Stimulated activated naive CD4-positive, alpha-beta T cell (primary cell): Measurements from ENCODE around the gene MICALL2.

ENCODE experiments used
- DNase-seq, 6 experiments: peaks; one replicate each; lab custom pipeline; 2025; lab: John Stamatoyannopoulos, UW

MICALL2 gene

DNA sequence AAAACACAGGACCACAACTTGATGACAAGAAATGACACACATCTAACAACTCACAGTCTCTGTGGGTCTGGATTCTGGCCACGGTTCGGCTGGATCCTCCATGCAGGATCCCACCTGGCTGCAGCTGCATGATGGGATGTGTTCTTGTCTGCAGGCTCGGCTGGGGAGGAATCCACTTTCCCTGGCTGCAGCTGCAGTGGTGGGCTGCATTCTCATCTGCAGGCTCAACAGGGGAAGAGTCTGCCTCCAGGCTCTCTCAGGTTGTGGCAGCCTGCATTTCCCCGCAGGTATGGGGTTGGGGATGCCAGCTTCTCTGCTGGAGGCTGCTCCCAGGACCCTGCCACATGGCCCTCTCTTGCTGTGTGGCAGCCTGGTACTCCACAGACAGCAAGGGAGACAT lies 64.9 kb downstream of the MICALL2 start:
- no peak for DNase-seq

GRCh38 chr7:1393421-1393820 lies 65.8 kb downstream of the MICALL2 start:
- no peak for DNase-seq

GRCh38 chr7:1392556-1392955 lies 66.7 kb downstream of the MICALL2 start:
- DNase-seq, result no peak

DNA sequence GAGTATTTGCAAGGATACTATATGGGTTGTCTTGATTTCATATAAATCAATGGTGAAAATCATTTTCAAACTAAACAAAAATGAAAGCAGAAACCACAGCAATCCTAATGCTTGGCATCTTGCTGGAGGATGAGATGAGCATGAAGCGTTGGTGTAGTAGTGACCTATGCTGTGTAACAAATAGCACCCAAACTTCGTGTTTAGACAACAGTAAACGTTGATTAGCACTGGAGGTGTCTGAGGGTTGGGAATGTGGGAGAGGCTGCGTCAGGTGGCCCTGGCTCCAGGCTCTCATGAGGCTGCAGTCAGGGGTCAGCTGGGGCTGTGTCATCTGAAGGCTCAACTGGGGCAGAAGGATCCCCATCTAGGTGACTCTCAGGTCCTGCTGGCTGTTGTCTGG lies 67.8 kb downstream of the MICALL2 start:
- DNase-seq, result no peak

GRCh38 chr7:1388703-1389335 lies 70.5 kb downstream of the MICALL2 start:
- no peak for DNase-seq

DNA sequence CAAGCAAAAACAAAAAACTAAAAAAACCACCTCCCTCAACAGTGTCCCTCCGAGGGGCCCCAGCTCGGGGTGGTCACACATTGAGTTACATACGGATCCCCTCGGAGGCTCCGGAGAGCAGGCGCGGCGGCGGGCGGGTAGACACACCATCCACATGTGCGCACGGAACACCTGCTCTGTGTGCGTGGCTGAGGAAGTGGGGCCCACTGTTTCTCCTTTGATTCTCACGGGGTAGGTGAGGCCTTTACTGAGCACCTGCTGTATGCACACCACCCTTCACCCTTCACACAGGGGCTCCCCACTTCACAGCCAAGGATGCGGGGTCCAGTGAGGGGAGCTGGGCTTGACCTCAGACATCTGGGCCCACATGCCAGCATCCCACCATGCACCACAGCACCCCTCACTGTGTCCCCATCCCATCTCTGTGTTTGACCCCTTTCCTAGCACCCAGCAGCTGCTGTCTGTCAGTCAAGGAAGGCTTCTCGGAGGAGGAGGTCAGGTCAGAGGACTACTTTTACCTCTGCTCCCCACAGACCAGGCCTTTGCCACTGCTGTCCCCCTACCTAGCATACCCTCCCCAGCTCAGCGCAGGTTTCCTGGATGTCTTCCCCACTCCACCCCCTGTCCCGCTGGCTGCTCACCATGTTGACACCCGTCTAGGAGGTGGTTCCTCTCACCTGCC lies 71.1 kb downstream of the MICALL2 start:
- no peak for DNase-seq

- DNase-seq, result no peak
Measured at GRCh38 chr7:1387261-1387660, 72.0 kb downstream of the MICALL2 start.

DNA sequence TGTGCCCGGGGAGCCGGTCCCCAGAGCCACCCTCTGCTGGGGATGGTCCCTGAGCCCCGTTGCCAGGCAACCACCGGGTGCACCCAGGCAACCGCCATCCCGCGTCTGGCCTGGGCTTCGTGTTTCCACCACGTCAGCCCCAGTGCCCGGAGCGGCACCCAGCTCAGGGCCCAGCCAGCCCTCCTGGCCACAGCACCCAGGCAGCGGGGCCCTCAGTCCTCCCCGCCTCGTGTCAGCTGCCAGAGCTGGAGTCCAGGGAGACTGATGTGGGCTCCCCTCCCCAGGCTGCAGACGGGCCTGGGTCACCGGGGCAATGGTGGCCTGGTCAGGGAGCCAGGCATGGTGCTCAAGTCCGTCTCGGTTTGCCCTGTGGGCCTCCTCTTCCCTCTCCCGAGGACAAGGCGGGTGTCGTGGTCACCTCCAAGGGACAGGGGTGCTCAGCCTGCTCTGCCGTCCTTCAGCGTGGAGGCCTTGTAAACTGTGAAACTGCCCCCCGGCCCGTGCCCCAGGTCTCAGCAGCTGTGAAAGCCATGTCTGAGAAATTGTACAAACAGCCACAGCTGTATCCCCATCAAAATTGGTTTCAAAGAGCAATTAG lies 72.5 kb downstream of the MICALL2 start:
- DNase-seq, result no peak

DNA sequence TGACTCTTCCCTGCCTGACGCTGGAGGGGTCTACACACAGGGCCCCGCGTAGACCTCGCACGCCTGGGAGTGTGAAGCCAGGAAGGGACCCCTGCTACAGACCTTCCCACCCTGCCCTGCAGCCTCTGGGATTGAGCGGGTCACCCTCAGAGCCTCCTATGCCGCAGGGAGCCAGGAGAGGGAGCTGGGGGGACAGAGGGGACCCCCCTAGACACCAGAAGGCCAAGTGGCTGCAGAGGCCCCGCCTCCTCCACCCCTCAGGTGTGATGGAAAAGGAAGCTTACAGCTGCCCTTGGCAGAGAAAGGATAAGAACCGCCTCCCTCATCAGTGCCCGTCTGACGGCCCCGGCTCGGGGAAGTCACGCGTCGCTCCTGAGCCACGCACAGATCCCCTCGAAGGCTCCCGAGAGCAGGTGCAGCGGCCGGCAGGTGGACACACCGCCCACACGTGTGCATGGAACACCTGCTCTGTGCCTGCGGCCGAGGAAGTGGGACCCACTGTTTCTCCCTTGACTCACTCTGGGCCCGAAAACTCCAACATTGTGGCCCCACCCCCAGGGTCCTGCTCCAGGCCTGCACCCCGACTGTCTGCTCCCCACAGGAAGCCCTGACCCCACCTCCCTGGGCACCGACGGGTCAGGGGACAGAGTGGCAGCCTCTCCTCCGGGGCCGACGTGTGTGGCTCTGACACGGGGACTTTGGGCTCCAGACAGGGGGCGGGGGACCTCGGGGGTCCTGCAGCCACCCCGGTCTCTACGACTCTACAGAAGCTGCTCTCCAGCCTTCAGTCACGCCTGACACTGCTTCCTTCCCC lies 73.3 kb downstream of the MICALL2 start:
- DNase-seq, result no peak

- DNase-seq, result no peak
Measured at GRCh38 chr7:1385086-1385808, 74.0 kb downstream of the MICALL2 start.
